Brain microvascular endothelial cell (primary cell): ENCODE results near the gene EIF4H.

Experiments
- DNase-seq: peaks from one replicate; pipeline ENCODE4 v3.0.0-alpha.2; 2020
- H3K27ac ChIP-seq: fragments of 250-450 bp; sonication (Bioruptor Pico); 2 replicates; pipeline ENCODE4 v1.5.1; 2020; ENCODE audit warnings: mild to moderate bottlenecking, moderate library complexity
- H3K27me3 ChIP-seq: fragments of 250-450 bp; sonication (Bioruptor Pico); replicated peaks from 2 replicates; pipeline ENCODE4 v1.5.1; 2020; ENCODE audit warnings: mild to moderate bottlenecking
- H3K36me3 ChIP-seq: fragments of 250-450 bp; sonication (Bioruptor Pico); replicated peaks from 2 replicates; pipeline ENCODE4 v1.5.1; 2020; ENCODE audit warnings: mild to moderate bottlenecking
- H3K4me3 ChIP-seq: 2 replicates; pipeline ENCODE4 v1.5.1; 2011; ENCODE audit warnings: low read depth, mild to moderate bottlenecking, control low read depth, low read length, moderate library complexity
- CTCF ChIP-seq: IDR thresholded peaks from 2 replicates; pipeline ENCODE4 v1.5.1; 2011; ENCODE audit warnings: low read depth, mild to moderate bottlenecking, moderate library complexity, low read length, control low read depth, inconsistent platforms; ENCODE audit errors: missing control alignments
- in situ Hi-C: cut with HindIII; loops from 2 replicates; pipeline ENCODE4 v1.10.0; 2017; ENCODE audit warnings: low sequenced_read_pairs, low pct_ligation_motif_present

The EIF4H gene

GRCh38 chr7:74187915-74188675 lies 13.9 kb downstream of the EIF4H start:
- peaks cover 64% of the 10 kb centered on the region for H3K36me3 ChIP-seq
- no peak for DNase-seq

GRCh38 chr7:74190259-74190658 lies 16.1 kb downstream of the EIF4H start:
- no peak overlapping the region for H3K4me3 ChIP-seq
- H3K36me3 ChIP-seq, result peaks cover 80% of the 10 kb centered on the region
- H3K27me3 ChIP-seq, result no peaks in the 10 kb centered on the region
- no peak for DNase-seq
- no peak for TF ChIP-seq CTCF
- H3K27ac ChIP-seq, result no peak overlapping the region
- in situ Hi-C loops, result loop anchor here (25.0 kb wide), 1 partner anchor 328 kb away; the partner anchor contains the start of gene TMEM270

More at GRCh38 chr7:74187915-74188675, 13.9 kb downstream of the EIF4H start:
- Histone ChIP-seq H3K27me3 (no peaks in the 10 kb centered on the region), H3K4me3 (no peak overlapping the region), H3K27ac (no peak overlapping the region)
- in situ Hi-C loops, result loop anchor here (25.0 kb wide), 1 partner anchor 326 kb away; the partner anchor contains the start of gene TMEM270
- no peak for TF ChIP-seq CTCF

- in situ Hi-C loops, result loop anchor here (25.0 kb wide), 1 partner anchor 329 kb away; the partner anchor contains the start of gene TMEM270
Observed at GRCh38 chr7:74191231-74191630, 17.1 kb downstream of the EIF4H start.

GRCh38 chr7:74193054-74193453 lies 18.9 kb downstream of the EIF4H start:
- in situ Hi-C loops, result loop anchor here (25.0 kb wide), 1 partner anchor 331 kb away; the partner anchor contains the start of gene TMEM270

More at GRCh38 chr7:74191231-74191630, 17.1 kb downstream of the EIF4H start:
- no peak for TF ChIP-seq CTCF
- no peak for DNase-seq
- Histone ChIP-seq H3K36me3 (peaks cover 80% of the 10 kb centered on the region), H3K4me3 (no peak overlapping the region), H3K27me3 (no peaks in the 10 kb centered on the region), H3K27ac (no peak overlapping the region)

GRCh38 chr7:74193913-74194312 lies 19.8 kb downstream of the EIF4H start:
- no peak for TF ChIP-seq CTCF
- no peak overlapping the region for H3K4me3 ChIP-seq
- no peaks in the 10 kb centered on the region for H3K27me3 ChIP-seq
- H3K36me3 ChIP-seq, result peaks cover 73% of the 10 kb centered on the region
- no peak overlapping the region for H3K27ac ChIP-seq
- in situ Hi-C loops, result loop anchor here (25.0 kb wide), 1 partner anchor 332 kb away; the partner anchor contains the start of gene TMEM270
- DNase-seq, result no peak

More at GRCh38 chr7:74193054-74193453, 18.9 kb downstream of the EIF4H start:
- Histone ChIP-seq H3K27ac (no peak overlapping the region), H3K4me3 (no peak overlapping the region), H3K36me3 (peaks cover 76% of the 10 kb centered on the region), H3K27me3 (no peaks in the 10 kb centered on the region)
- no peak for DNase-seq
- TF ChIP-seq CTCF, result no peak
